Neural progenitor cell (in vitro differentiated cells): ENCODE results near the gene BTG3.

Experiments used
- EZH2 ChIP-seq: fragments of 200-600 bp; sonication (generic); IDR thresholded peaks from 2 replicates; pipeline ENCODE4 v1.6.1; 2017; ENCODE audit warnings: antibody characterized with exemption, mild to moderate bottlenecking, moderate library complexity
- EZH2phosphoT487 ChIP-seq: fragments of 200-600 bp; sonication (generic); IDR thresholded peaks from 2 replicates; pipeline ENCODE4 v1.6.1; 2017; ENCODE audit warnings: antibody characterized with exemption
- TF ChIP-seq, protein P1 (sequence below): fragments of 200-600 bp; sonication (generic); IDR thresholded peaks from 2 replicates; pipeline ENCODE4 v1.5.1; 2017; ENCODE audit warnings: antibody characterized with exemption, mild to moderate bottlenecking

DNA sequence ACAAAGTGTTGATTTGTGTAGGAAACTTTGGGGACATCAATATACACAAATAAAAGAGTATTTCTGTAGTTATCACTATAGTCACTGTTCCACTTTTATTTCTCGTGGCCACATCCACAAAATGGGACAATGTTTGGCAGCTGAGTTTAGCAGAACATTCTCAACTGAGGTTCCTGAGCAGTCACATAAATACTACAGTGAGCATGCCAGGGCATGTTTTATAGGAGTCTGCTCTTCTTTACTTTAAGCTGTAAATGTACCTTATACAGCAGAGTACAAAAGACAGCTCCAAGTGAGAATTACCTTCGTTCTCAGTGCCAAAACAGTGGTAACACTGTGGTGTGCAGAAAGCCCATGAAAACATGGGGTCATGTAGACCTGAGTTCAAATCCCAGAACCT, 5.0 kb downstream of the BTG3 start:
- TF ChIP-seq, protein P1, sequence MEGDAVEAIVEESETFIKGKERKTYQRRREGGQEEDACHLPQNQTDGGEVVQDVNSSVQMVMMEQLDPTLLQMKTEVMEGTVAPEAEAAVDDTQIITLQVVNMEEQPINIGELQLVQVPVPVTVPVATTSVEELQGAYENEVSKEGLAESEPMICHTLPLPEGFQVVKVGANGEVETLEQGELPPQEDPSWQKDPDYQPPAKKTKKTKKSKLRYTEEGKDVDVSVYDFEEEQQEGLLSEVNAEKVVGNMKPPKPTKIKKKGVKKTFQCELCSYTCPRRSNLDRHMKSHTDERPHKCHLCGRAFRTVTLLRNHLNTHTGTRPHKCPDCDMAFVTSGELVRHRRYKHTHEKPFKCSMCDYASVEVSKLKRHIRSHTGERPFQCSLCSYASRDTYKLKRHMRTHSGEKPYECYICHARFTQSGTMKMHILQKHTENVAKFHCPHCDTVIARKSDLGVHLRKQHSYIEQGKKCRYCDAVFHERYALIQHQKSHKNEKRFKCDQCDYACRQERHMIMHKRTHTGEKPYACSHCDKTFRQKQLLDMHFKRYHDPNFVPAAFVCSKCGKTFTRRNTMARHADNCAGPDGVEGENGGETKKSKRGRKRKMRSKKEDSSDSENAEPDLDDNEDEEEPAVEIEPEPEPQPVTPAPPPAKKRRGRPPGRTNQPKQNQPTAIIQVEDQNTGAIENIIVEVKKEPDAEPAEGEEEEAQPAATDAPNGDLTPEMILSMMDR: no peak
- no peak for TF ChIP-seq EZH2
- no peak for TF ChIP-seq EZH2phosphoT487
